Endothelial cell of umbilical vein (primary cell): ENCODE results near the gene SLC25A46. TPM values are rescaled to one million over a fixed set of nuclear protein-coding genes. Genes with fewer than 3 reads are reported as not detected.

Source experiments
- polyA plus RNA-seq, 4 experiments: library from polyadenylated mRNA; depleted of rRNA in 3 of 4; stranded (reverse) in 3 of 4; unstranded in 1 of 4; fragments of >200 nt; gene quantifications; 2 replicates each; pipeline versions ENCODE4 v1.2.1 to v1.2.3, GENCODE V29; 2011 to 2012; ENCODE audit warnings: missing spikeins in 1 of 4
- total RNA-seq: library from RNA; stranded (reverse); gene quantifications from 2 replicates; pipeline ENCODE4 v1.2.3, GENCODE V29; 2021

Gene SLC25A46
- total and polyA plus RNA-seq, 2 donors (not counting 3 experiments of a cell fraction or from before 2014, with no cell fraction given), result 13.5 to 31.1 TPM

Other genes with a start within 250 kb of the SLC25A46 start
- 0.37 and 0.38 TPM in 2 replicates for gene TMEM232, start 12.3 kb upstream of the SLC25A46 start, total RNA-seq
- gene TMEM232, start 12.3 kb upstream of the SLC25A46 start, polyA plus RNA-seq, result 0.17 TPM in 1 of 2 replicates, not detected in the other